ENCODE results near the gene SHISA4. TPM values are rescaled to one million over a fixed set of nuclear protein-coding genes. Genes with fewer than 3 reads are reported as not detected.

Gene SHISA4
- total and polyA plus RNA-seq, 2 donors (not counting 3 experiments of a cell fraction or from before 2014, with no cell fraction given), result 25.6 to 78.2 TPM

GRCh38 chr1:201937624-201938213 lies 49.0 kb downstream of the SHISA4 start:
- FAIRE-seq (peak; percentile 91), DNase-seq (ENCODE audit: low read depth, low spot score) (peak; percentile 84)
- TF ChIP-seq CTCF (IDR thresholded peaks at IDR 0.05; ENCODE audit: extremely low read depth in 1 of 2, insufficient read depth in 1 of 2, low read depth in 1 of 2, low read length in 2 of 2) (no peak), POLR2AphosphoS5 (IDR thresholded peaks at IDR 0.05; ENCODE audit: insufficient read depth, low read depth, low read length) (no peak), JUN (IDR thresholded peaks at IDR 0.05; ENCODE audit: borderline replicate concordance, insufficient read depth, insufficient read length, low read depth) (no peak), GATA2 (IDR thresholded peaks at IDR 0.05; ENCODE audit: insufficient read depth, insufficient read length, low read depth, low read length) (no peak), EZH2 (IDR thresholded peaks at IDR 0.05; ENCODE audit: borderline replicate concordance, low read depth, low read length, severe bottlenecking) (no peak), POLR2A (IDR thresholded peaks at IDR 0.05; ENCODE audit: low read depth, low read length) (no peak), FOS (IDR thresholded peaks at IDR 0.05; ENCODE audit: borderline replicate concordance, insufficient read depth, low read length) (no peak), MAX (IDR thresholded peaks at IDR 0.05; ENCODE audit: insufficient read depth, insufficient read length) (no peak), MYC (IDR thresholded peaks at IDR 0.05; ENCODE audit: low read depth, low read length) (no peak)
- Histone ChIP-seq H3K9me1 (replicated peaks; ENCODE audit: control insufficient read depth, extremely low read depth, insufficient read depth, low read length) (no peaks in the 10 kb centered on the region), H2AFZ (ENCODE audit: low read depth, low read length) (peak overlapping the region; percentile 62), H3K4me1 (ENCODE audit: control insufficient read depth, extremely low read depth, insufficient read depth, low read length) (no peaks in the 10 kb centered on the region), H3K4me2 (ENCODE audit: insufficient read depth, low read length) (no peak overlapping the region), H3K27ac (ENCODE audit: insufficient read depth, low read depth, low read length) (no peak overlapping the region), H3K9ac (replicated peaks; ENCODE audit: extremely low read depth, insufficient read depth, low read length) (no peak overlapping the region), H3K9me3 (replicated peaks; ENCODE audit: control insufficient read depth, insufficient read depth, low read length) (no peaks in the 10 kb centered on the region), H4K20me1 (replicated peaks; ENCODE audit: control insufficient read depth, extremely low read depth, insufficient read depth, low read length) (no peaks in the 10 kb centered on the region), H3K4me3 (replicated peaks in 1 of 3; ENCODE audit: insufficient read depth in 1 of 3, low read depth in 1 of 3, low read length in 3 of 3) (no peak overlapping the region), H3K79me2 (ENCODE audit: control insufficient read depth, insufficient read depth, low read length) (no peaks in the 10 kb centered on the region), H3K36me3 (ENCODE audit: control insufficient read depth in 2 of 2, extremely low read depth in 1 of 2, insufficient read depth in 2 of 2, low read length in 2 of 2) (no peaks in the 10 kb centered on the region), H3K27me3 (ENCODE audit: control insufficient read depth in 2 of 2, insufficient read depth in 2 of 2, low read length in 2 of 2) (no peaks in the 10 kb centered on the region)
- ChIA-PET CTCF (no interaction called here), POLR2A (interaction anchor here (0.7 kb wide), 1 partner anchor 34 kb away, joined by 4 read pairs; no protein-coding TSS in a partner anchor)
- intact Hi-C loops (cut with micrococcal nuclease), result no loop called here
- dilution Hi-C loops (cut with MboI; ENCODE audit: extremely low pct_ligation_motif_present, low sequenced_read_pairs), result no loop called here
- no TSS peak for BruUV-seq (replicated peaks)
